Activated CD8-positive, alpha-beta memory T cell treated with anti-CD3 and anti-CD28 coated beads for 36 hours (primary cell): ENCODE measurements around the gene CYP4B1. TPM values are rescaled to one million over a fixed set of nuclear protein-coding genes. Genes with fewer than 3 reads are reported as not detected.
"Not testable (repeated sequence)": the region's sequence is repeated elsewhere in the genome, so short reads cannot be mapped to it uniquely, and the experiment has no call there.

Experiments
- CTCF ChIA-PET: fragments of 350-600 bp; sonication (Branson Sonifier 250); formaldehyde crosslinking; loops from one replicate; lab custom pipeline; 2021; ENCODE audit warnings: antibody characterized with exemption; lab: Charles Lee
- POLR2A ChIA-PET: fragments of 350-600 bp; sonication (Branson Sonifier 250); formaldehyde crosslinking; loops from one replicate; lab custom pipeline; 2021; ENCODE audit warnings: antibody characterized with exemption; lab: Charles Lee
- total RNA-seq, 2 experiments: library from RNA; stranded (reverse); gene quantifications; one replicate each; pipeline ENCODE4 v1.2.3, GENCODE V29; 2021

The CYP4B1 gene
- total RNA-seq, 2 experiments from 2014 or later, result not detected

DNA sequence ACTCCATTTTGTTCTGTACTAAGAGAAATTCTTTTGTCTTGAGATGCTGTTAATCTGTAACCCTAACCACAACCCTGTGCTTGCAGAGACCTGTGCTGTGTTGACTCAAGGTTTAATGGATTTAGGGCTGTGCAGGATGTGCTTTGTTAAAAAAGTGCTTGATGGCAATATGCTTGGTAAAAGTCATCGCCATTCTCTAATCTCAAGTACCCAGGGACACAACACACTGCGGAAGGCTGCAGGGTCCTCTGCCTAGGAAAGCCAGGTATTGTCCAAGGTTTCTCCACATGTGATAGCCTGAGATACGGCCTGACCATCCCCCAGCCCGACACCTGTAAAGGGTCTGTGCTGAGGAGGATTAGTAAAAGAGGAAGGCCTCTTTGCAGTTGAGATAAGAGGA lies 10.2 kb upstream of the CYP4B1 start:
- CTCF ChIA-PET, POLR2A ChIA-PET: not testable (repeated sequence)

DNA sequence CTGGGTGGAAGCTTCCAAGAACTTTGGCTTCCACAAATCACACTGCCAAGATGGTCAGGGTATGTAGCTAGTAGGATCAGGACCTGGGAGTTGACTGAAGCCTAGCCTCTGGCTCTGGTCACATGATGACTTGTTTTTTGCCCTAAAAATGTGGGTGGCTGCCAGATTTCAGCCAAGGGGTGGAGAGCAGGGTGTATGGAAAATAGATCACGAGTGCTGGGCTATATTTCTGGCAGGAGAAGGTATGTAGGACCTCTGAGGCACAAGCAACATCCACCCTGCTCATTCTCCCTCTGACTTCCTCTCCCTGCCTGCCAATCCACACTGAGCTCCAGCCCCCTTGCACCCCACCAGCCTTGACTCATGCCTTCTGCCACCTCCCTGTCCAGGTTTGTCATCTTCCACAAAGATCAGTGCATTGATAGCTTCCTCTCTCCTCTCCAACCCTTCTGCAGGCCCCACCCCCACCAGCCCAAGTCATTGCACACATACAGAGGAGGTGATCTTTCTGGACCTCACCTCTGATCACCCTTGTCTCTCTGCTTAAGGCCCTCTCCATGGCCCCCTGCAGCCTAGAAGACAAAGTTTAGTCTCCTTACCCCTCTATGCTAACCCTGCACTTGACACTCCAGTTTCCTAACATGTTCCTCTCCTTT lies 8.3 kb upstream of the CYP4B1 start:
- ChIA-PET POLR2A (no interaction called here), CTCF (no interaction called here)

DNA sequence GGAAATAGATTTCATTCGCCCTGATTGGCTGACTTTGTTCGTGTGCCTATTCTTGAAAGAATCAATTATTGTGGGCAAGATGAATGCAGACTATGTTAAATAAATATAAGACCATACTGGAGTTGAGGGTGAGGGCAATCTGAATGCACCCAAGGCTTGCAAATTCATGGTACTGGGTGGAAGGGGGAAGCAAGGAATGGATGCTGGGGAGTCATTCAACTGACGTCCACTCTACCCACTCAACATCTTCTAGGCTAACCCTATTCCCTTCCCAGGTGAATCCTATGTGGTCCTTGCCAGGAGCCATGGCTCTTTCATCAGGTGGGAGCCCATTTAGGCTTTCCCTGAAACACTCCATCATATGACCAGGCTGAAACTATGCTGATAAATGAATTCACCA lies 5.7 kb upstream of the CYP4B1 start:
- POLR2A ChIA-PET, result no interaction called here

DNA sequence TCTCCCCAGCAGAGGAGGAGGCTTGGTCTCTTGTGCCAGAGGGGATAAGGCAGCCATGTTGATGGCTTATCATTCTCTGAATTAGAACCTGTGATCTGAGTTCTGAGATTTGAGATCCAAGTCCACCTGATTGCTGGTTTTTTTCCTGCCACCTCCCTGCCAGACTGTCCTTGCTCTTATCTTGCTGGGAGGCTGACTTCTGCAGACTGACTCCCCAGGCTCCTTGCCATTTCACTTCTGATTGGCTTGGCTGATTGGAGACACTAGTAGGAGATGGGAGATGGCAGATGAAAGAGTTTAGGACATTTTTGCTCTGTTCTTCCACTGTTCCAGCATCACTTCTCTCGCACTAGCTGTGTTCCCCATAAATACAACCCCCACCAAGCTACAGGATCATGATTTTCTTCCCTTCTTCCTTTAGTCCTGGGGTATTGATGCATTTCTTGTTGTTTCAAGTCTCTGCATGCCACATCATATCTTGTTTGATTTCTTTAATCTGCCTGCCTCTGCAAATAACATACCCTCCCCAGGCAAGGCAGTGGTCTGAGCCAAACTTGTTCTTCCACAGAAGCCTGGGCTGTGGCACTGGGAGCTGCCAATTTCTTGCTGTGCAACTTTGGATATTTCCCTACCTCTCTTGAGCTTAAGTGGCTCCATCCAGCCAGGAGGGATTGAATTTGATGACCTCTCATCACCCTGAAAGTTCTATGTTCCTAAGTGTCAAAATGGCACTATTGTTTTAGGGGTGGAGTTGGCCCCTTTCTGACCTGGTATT lies 963 bp upstream of the CYP4B1 start:
- ChIA-PET POLR2A (no interaction called here), CTCF (no interaction called here)

More for the DNA sequence above, 5.7 kb upstream of the CYP4B1 start:
- CTCF ChIA-PET, result no interaction called here

DNA sequence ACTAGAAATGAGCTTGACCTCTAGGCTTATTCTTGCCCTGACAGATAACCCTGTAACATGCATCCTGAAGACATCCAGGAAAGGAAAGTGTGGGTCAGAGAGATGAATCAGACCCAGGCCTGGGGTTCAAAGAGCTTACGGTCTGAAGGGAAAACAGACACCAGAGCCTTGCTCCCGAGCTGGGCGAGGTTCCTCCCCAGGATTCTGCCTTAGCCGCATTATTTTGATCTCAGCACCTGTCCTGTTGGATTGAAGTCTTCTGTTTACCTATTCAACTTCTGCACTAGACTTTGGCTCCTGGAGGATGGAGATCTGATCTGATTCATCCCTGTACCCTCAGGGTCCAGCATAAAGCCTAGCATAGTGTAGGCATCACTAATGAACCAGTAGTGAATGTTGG lies 1.9 kb downstream of the CYP4B1 start:
- POLR2A ChIA-PET, result no interaction called here

DNA sequence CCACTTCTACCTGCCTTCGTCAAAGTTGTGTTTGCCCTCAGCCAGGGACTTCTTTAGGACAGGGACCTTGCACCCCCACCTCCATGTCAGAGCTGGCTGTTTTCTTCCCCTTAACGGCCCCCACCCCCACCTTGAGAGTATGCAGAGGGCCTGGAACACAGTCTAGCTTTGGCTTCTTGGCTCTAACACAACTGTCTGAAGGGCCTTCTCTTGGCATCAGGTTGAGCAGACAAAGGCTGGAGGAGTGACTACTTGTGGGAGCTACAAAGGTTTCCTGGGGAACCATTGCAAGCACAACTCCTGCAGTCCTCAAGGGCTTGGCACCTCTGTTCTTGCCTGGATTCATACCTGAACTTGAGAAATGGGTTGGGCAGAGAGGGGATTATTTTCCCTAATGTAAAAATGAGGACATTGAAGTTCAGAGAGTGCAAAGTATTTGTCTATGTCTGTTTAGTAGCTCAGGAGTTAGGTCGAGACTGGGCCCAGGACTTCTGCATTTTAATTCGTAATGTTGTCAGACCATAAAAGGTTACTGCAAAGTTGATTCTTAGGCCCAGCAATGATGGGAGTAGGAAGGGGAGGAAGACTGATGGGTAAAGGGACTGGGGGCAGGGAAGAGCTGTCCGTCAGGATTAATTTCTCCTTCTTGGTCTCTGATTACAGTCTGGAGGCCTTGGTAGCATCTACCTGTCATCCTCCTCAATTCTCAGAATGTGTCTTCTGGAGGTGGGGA lies 2.6 kb downstream of the CYP4B1 start:
- ChIA-PET CTCF (no interaction called here), POLR2A (no interaction called here)

More for the DNA sequence above, 1.9 kb downstream of the CYP4B1 start:
- CTCF ChIA-PET, result no interaction called here

DNA sequence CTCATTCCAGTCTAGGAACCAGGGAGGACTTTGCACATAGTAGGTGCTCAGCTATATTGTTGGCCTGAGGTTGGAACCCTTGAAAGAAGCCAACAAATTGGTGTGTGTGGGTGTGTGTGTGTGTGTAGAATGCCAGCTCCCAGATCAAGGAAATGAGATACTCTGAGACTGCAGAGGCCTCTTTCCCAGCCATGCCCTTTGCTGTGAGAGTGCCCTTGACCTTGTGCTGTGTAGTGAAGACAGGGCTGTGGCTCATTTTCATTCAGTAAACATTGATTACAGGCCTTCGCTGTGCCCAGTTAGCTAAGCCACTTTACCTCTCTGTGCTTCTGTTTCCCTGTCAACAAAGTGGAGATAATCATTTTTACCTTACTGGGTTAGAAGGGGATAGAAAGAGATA lies 3.2 kb downstream of the CYP4B1 start:
- ChIA-PET POLR2A (no interaction called here), CTCF (no interaction called here)

DNA sequence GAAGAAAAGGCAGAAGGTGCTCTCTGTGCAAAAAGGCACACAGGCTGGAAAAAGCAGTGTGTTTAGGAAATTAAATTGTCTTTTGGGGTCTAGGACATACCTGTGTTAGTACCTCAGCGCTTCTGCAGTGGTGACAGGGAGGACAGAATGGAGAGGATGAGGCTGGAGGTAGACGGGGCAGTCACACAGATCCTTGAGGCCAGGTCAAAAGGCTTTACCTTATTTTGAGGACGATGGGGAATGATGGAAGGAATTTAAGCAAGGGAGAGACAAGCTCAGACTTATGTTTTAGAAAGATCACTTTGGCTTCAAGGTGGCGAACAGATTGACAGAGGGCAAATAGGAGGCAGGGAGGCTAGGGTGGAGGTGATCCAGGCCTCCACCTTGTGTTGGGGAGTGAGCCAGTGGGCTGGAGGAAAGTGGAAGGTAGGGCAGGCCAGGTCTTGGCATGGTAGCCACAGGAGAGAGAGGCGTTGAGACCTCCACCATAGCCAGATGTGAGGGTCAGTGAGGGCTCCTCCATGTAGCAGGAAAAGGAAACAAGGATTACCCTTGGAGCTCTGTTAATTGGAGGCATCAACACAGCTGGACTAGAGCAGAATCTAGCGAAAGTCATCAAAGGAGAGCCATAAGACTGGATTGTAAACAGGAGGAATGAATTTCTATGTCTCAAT lies 4.2 kb downstream of the CYP4B1 start:
- ChIA-PET POLR2A (no interaction called here), CTCF (no interaction called here)

DNA sequence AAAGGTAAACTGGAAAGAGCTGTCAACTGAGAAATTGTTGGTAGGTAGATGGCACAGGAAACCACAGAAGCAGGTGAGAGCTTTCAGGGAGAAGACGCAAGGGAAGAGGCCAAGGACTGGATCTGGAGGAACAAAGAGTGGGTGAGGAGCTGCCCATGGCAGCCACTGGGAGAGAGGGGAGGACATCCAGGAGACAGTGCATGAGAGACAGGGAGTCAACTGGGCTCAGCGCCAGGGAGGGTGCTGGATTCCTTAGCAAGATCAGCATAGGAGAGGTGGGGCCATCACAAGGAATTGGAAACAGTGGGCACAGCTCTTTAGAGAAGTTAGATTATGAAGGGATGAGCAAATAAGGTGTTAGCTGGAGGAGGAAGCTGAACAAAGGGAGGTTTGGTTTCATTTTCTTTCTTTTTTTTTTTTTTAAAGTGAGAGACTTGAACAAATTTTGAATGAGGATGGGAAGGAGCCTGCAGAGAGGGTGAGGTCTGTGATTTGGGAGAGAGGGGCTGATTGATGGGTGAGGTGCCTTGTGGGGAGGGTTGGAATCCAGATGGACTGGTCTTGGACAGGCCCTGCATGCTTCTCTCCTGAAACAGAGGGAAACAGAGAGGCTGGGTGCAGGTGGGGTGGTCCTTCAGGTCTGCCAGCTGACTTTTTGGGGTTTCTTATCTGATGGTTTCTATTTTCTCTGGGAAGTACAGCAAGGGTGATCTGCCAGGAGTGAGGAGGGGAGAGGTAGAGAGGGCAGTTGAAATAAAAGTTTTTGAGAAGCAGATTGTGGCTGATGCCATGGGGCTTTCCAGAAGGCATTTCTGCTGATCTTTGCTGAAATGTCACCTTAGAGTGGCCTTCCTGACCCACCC lies 5.4 kb downstream of the CYP4B1 start:
- POLR2A ChIA-PET, result no interaction called here

DNA sequence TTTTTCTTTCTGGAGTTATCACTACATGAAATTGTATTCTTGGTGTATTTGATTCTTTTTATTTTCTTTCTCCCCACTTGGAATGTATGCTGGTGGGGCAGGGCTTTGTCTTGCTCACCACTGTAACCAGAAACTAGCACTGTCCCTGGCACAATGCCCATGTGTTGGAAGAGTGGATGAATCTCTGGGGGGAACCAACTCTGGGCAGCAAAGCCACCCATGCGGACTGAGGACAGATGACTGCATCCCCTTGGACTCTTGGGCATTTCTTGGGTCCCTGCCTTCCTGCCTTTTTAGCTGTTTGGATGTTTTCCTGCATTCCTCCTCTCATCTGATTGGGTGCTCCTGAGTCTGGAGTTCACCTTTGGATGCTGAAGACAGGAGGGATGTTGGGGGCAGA lies 6.1 kb downstream of the CYP4B1 start:
- ChIA-PET CTCF (no interaction called here), POLR2A (no interaction called here)

More for the DNA sequence above, 5.4 kb downstream of the CYP4B1 start:
- CTCF ChIA-PET, result no interaction called here

DNA sequence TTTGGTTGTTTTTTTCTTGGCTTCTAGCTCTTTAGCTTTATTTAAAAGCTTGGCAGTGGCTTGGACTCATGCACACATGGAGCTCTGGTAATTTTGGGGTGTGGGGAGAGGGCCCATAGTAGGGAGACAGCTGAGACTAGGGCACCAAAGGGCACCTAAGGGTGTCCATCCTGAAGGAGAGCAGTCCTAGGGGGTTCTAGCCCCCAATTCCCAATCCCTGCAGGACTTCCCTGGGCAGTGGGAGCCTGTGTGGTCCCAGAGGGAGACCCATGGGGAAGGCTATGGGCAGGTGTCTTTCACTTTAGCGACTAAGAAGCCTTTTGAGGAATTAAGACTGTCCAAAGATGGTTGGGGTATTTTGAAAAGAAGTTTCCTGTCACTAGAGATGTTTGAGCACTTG lies 6.9 kb downstream of the CYP4B1 start:
- CTCF ChIA-PET, result no interaction called here
- POLR2A ChIA-PET, result no interaction called here

DNA sequence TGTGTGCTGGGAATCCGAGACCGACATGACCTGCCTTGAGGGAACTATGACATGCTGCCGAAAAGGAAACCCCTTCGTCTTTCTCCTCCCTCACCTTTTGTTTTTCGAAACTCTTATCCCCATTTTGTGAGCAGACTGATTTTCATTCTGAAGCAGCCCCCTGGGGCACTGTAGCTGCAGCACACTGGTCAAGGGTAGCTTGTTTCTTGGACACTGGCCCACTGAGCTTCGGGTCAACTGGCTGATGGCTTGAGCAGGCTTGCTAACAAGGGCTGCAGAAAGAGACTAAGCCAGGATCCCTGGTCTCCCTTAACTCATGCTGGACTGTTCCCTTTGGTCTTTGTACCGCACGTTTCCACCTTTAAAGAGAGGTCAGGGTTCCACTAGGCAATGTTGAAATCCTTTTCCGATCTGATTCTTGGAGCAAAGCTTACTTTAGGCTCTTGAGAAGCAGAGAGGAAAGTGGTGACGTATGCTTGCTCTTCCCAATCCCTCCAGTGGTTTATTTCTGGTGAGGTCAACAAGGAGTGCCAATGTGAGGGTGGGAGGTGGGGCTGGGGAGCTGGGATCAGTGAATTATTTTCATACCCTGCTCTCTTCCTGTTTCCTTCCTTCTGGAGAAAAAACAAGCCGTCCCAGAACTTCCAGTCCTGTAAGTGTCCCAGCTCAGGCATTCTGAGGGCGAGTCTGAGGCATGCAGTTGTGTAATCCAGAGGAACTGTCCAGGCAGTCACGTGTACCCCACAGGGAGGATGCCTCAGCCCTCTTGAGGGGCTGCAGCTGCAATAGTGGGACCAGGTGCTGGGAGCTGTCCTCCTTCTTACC lies 7.6 kb downstream of the CYP4B1 start:
- POLR2A ChIA-PET, result no interaction called here
- CTCF ChIA-PET, result no interaction called here

DNA sequence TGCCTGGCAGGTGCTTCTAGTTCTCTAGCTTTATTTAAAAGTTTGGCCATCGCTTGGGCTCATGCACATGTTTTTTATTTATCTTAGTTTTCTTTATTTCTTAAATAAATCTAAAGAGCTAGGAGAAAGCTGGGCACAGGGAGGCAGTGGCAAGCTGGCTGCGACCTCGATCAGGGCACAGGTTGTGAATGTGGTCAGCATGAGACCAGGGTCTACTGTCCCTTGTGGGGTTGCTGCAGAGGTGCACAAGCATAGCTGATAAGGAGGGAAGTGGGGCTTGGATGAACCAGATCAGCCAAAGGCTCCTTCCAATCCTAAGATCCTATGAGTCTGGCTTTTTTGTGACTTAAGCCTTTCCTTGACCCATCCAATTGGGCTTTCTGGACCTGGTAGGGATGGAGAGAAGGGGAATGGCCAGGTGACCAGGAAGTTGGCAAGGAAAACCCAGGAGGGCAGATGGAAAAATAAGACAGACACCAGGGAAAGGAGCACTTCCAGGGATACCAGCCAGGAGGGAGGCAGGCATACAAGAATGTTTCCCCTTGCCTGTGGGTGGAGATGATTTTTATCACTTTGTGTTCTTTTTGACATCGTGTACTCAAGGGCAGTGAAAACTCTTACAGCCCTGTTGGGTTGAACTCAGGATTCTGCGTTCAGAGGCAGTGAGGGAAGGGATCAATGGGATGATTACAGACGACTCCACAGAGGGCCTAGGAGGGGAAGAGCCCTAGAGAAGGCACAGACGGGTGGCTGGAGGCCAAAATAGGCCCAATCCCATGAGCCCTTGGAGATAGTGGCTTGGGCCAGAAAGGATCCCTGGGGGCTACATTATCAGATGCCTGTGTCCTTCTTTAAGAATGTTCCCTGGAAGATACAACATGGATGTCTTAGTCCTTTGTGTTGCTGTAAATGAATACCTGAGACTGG lies 8.5 kb downstream of the CYP4B1 start:
- ChIA-PET POLR2A (no interaction called here), CTCF (no interaction called here)

DNA sequence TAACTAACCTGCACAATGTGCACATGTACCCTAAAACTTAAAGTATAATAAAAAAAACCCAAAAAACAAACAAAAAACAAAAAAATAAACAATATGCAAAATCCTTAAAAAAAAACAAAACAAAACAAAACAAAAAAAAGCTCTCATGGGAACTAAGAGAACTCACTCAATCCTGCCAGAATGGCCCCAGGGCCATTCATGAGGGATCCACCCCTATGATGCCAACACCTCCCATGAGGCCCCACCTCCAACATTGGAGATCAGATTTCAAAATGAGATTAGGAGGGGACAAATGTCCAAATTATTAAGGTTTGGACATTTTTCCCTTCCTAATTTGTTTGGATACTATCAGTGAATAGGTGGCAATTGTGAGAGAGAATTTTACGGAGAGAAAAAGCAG lies 10.2 kb downstream of the CYP4B1 start:
- POLR2A ChIA-PET, result no interaction called here
- CTCF ChIA-PET, result no interaction called here

DNA sequence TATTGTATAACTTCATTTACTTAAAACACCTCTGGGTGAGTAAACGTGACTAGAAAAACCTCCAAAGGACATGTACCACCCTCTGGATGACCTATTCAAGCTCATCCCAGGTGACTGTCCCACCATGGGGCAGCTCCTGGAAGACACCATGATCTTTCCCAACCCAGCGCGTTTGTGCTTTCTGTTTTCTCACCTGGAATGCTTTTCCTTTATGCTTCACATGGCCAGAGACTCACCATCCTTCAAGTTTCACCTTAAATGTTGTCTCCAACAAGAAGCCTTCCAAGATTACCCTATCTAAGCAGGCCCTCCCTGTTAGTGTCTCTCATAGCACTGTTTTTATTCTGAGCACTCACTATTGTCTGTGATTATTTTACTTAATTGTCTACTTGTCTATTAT lies 11.1 kb downstream of the CYP4B1 start:
- CTCF ChIA-PET, result no interaction called here
- POLR2A ChIA-PET, result no interaction called here

DNA sequence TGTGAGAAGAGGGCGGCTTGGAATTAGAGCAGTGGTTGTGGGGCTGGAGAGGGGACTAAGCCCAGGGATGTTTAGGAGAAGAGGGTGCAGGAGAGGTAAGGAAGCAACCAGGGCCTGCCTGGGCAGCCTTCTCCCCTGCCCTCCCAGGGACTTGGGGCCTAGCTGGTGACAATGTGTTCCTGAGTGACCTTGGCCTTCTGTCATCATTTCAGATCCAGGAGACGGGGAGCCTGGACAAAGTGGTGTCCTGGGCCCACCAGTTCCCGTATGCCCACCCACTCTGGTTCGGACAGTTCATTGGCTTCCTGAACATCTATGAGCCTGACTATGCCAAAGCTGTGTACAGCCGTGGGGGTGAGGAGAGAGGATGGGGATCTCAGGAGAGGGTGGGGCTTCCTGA lies 11.8 kb downstream of the CYP4B1 start:
- ChIA-PET CTCF (no interaction called here), POLR2A (no interaction called here)

DNA sequence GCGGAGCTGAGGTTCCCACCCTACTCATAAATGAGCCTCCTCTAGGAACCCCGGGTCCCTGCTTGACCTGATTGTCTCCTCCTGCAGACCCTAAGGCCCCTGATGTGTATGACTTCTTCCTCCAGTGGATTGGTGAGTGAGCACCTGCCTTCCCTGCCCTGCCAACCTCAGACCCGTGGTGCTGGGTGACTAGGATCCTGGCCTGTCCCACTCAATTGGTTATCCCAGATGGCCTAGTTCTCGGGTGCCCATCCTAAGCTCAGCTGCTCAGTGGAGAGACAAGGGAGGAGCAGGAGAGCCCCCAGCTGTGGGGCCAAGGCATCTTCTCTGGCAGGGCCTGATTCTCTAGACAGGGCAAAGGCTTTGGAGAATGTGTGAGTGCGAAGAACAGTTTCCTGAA lies 12.2 kb downstream of the CYP4B1 start:
- CTCF ChIA-PET, result no interaction called here
- POLR2A ChIA-PET, result no interaction called here
